T-cell (primary cell): ENCODE data around the gene ING3. TPM values are rescaled to one million over a fixed set of nuclear protein-coding genes. Genes with fewer than 3 reads are reported as not detected.

Experiments
- ATAC-seq, 4 experiments: fragments of 200-7000 bp in 3 of 4; fragments of 150-1000 bp in 1 of 4; cut with Tn5 transposase; replicated peaks in 1 of 4; 1 replicate in 3 of 4; 2 replicates in 1 of 4; pipeline ENCODE4 v1.10.0; 2021; ENCODE audit warnings: moderate library complexity in 3 of 4, mild to moderate bottlenecking in 2 of 4, moderate number of reproducible peaks in 1 of 4
- CTCF ChIA-PET, 2 donors: fragments of 300-600 bp; sonication (Branson Sonifier 250); formaldehyde crosslinking; loops; one replicate each; lab custom pipeline; 2022; ENCODE audit warnings: antibody characterized with exemption in 2 of 2; lab: Charles Lee
- POLR2A ChIA-PET, 2 donors: fragments of 300-600 bp; sonication (Branson Sonifier 250); formaldehyde crosslinking; loops; one replicate each; lab custom pipeline; 2022; ENCODE audit warnings: antibody characterized with exemption in 2 of 2; lab: Charles Lee
- DNase-seq, 35 experiments: peaks; one replicate each; pipeline versions ENCODE4 v3.0.0 to v3.0.0-alpha.2; 2013 to 2023
- H3K27ac ChIP-seq: one replicate; pipeline ENCODE4 v1.5.1; 2013; ENCODE audit warnings: low read length
- H3K27me3 ChIP-seq, 2 experiments: replicated peaks in 1 of 2; 1 replicate in 1 of 2; 2 replicates in 1 of 2; pipeline versions ENCODE4 v1.6.1 to v1.7.0; 2013; ENCODE audit warnings: low read length in 1 of 2, mixed read lengths in 1 of 2; ENCODE audit not compliant: control insufficient read depth in 2 of 2, insufficient read depth in 2 of 2; ENCODE audit errors: extremely low read depth in 1 of 2
- H3K36me3 ChIP-seq, 2 donors: 1 replicate in 1 of 2; 2 replicates in 1 of 2; pipeline versions ENCODE4 v1.6.1 to v1.7.0; 2013; ENCODE audit warnings: low read length in 1 of 2; ENCODE audit not compliant: control insufficient read depth in 2 of 2, insufficient read depth in 1 of 2; ENCODE audit errors: extremely low read depth in 1 of 2
- H3K4me1 ChIP-seq, 2 experiments: 1 replicate in 1 of 2; 2 replicates in 1 of 2; pipeline versions ENCODE4 v1.6.1 to v1.7.0; 2013; ENCODE audit warnings: low read length in 2 of 2, mixed read lengths in 1 of 2; ENCODE audit not compliant: insufficient read depth in 2 of 2, control insufficient read depth in 1 of 2; ENCODE audit errors: extremely low read depth in 1 of 2
- H3K4me3 ChIP-seq, 2 donors: 1 replicate in 1 of 2; 2 replicates in 1 of 2; pipeline versions ENCODE4 v1.5.1 to v1.7.0; 2013; ENCODE audit warnings: mild to moderate bottlenecking in 2 of 2, low read length in 1 of 2, moderate library complexity in 1 of 2; ENCODE audit not compliant: control insufficient read depth in 1 of 2; ENCODE audit errors: extremely low read depth in 1 of 2
- H3K9me3 ChIP-seq: 2 replicates; pipeline ENCODE4 v1.7.0; 2013
- H3K27ac Mint-ChIP-seq, 2 donors: one replicate each; pipeline ENCODE4 v1.8.0; 2020 to 2021; ENCODE audit warnings: mild to moderate bottlenecking in 2 of 2, mixed read lengths in 2 of 2
- H3K27me3 Mint-ChIP-seq, 2 donors: one replicate each; pipeline ENCODE4 v1.8.0; 2021 to 2022; ENCODE audit warnings: mixed read lengths in 2 of 2
- H3K36me3 Mint-ChIP-seq: one replicate; pipeline ENCODE4 v1.8.0; 2021; ENCODE audit warnings: mixed read lengths
- H3K4me1 Mint-ChIP-seq, 3 donors: one replicate each; pipeline ENCODE4 v1.8.0; 2020 to 2022; ENCODE audit warnings: mixed read lengths in 3 of 3, mild to moderate bottlenecking in 1 of 3
- H3K4me3 Mint-ChIP-seq, 3 donors: one replicate each; pipeline ENCODE4 v1.8.0; 2020 to 2022; ENCODE audit warnings: mild to moderate bottlenecking in 3 of 3, mixed read lengths in 3 of 3, moderate library complexity in 3 of 3
- H3K9me3 Mint-ChIP-seq, 3 donors: one replicate each; pipeline ENCODE4 v1.8.0; 2020 to 2022; ENCODE audit warnings: mixed read lengths in 3 of 3
- WGBS: methylation state at CpG from one replicate; pipeline ENCODE4 v1.1.5; 2013; ENCODE audit warnings: missing lambda C conversion rate; ENCODE audit not compliant: insufficient coverage; 5-methylcytosine and 5-hydroxymethylcytosine counted together
- total RNA-seq, 35 experiments: library from RNA in 6 of 35; stranded (reverse) in 6 of 35; fragments of 120-200 nt in 1 of 35; gene quantifications; one replicate each; pipeline versions ENCODE4 v1.2.1 to v1.2.4 and lab custom pipeline; 2013 to 2026

The ING3 gene
- total RNA-seq, 5 donors from 2014 or later (not counting 1 experiment from before 2014, with no cell fraction given), result 20.6 to 32.3 (median 25.6) TPM

DNA sequence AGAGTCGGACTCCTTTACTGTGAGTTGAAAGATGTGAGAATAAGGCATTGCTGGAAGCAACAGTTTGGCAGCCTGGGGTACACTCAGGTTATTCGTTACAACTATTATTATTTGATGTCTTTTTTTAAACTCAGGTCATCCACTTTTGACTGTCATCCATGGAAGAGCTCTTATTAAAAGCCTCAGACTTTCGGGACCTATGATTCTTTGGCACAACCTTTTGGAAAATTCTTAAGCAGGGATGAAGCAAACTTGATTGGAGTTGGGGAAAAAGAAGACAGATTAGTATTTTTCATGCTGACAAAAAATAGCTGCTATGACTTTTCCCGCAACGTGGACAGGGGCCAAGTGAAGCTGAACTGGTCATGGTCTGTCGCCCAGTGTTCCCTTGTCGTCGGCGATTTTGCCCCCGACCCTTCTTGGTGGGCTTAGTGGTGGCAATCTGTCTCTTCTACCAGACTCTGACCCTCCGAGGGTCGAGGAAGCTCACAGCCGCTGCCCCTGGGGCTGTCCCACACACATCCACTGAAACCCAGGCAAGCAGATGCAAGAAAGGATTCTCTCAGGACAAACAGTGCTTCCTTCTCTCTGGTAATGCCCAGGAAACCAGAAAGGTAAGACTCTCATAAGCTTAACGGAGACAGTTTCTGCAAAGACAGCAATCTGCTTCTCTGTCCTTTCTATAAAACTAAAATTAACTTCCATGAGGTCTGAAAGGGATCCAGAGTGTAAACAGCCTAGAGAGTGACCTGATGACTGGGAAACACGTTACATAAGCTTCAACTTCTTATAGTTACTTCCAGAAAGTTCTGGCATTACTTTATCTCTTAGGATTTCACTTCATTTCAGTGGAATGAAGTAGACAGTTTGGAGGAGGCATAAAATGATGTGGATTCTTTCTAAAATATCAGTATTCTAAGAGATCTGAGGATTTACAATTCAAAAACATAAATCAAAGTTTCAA, 39.0 kb downstream of the ING3 start:
- Mint-ChIP-seq H3K27me3 (peaks cover 45 to 57% of the 10 kb centered on the region in 2 donors), H3K4me3 (peak overlapping the region in 2 of 3 donors; percentile 60 to 74), H3K36me3 (no peaks in the 10 kb centered on the region), H3K27ac (no peak overlapping the region), H3K4me1 (peaks cover 18 to 21% (median 21%) of the 10 kb centered on the region in 3 donors), H3K9me3 (no peaks in the 10 kb centered on the region)
- H3K9me3 ChIP-seq, result no peaks in the 10 kb centered on the region
- DNase-seq (no peak), ATAC-seq (no peak)
- POLR2A ChIA-PET, result interaction anchor here (0.6 to 1.5 kb wide), 4 partner anchors 9 to 73 kb away, joined by 3 read pairs; partner anchors contain the start of gene ING3 (in 1 of the 2)
- no peaks in the 10 kb centered on the region for H3K36me3 ChIP-seq
- peaks cover 0 to 24% of the 10 kb centered on the region in 2 experiments for H3K27me3 ChIP-seq
- WGBS, result 56% methylated on average over 11 of the region's 15 CpGs
- no peak overlapping the region for H3K27ac ChIP-seq
- CTCF ChIA-PET, result interaction anchor here (0.7 to 2.6 kb wide), 7 partner anchors 10 to 111 kb away, joined by 3 to 13 read pairs (median 4); no protein-coding TSS in a partner anchor
- peaks cover 9 to 15% of the 10 kb centered on the region in 2 experiments for H3K4me1 ChIP-seq
- H3K4me3 ChIP-seq, result no peak overlapping the region

- ChIA-PET POLR2A (interaction anchor here (0.7 to 1.5 kb wide), 2 partner anchors 12 to 40 kb away, joined by 3 to 4 read pairs; partner anchors contain the start of gene ING3 (in 1 of the 2)), CTCF (interaction anchor here in 1 of 2 donors (2.1 to 2.6 kb wide), 2 partner anchors 9 to 92 kb away, joined by 8 to 13 read pairs; no protein-coding TSS in a partner anchor)
- no peaks in the 10 kb centered on the region for H3K36me3 ChIP-seq
- H3K4me1 ChIP-seq, result peaks cover 10 to 16% of the 10 kb centered on the region in 2 experiments
- no peaks in the 10 kb centered on the region for H3K9me3 ChIP-seq
- no peaks in the 10 kb centered on the region for H3K36me3 Mint-ChIP-seq
- no peak overlapping the region for H3K27ac ChIP-seq
- H3K9me3 Mint-ChIP-seq, result no peaks in the 10 kb centered on the region
- peaks cover 18 to 28% (median 26%) of the 10 kb centered on the region in 3 donors for H3K4me1 Mint-ChIP-seq
- peaks cover 0 to 24% of the 10 kb centered on the region in 2 experiments for H3K27me3 ChIP-seq
- no CpG with 5 or more reads among the region's 6 CpGs for WGBS
- H3K4me3 ChIP-seq, result no peak overlapping the region
- ATAC-seq (no peak), DNase-seq (no peak)
- no peak overlapping the region for H3K27ac Mint-ChIP-seq
- peaks cover 45 to 56% of the 10 kb centered on the region in 2 donors for H3K27me3 Mint-ChIP-seq
- H3K4me3 Mint-ChIP-seq, result no peak overlapping the region
Observed at GRCh38 chr7:120990468-120991118, 40.0 kb downstream of the ING3 start.

DNA sequence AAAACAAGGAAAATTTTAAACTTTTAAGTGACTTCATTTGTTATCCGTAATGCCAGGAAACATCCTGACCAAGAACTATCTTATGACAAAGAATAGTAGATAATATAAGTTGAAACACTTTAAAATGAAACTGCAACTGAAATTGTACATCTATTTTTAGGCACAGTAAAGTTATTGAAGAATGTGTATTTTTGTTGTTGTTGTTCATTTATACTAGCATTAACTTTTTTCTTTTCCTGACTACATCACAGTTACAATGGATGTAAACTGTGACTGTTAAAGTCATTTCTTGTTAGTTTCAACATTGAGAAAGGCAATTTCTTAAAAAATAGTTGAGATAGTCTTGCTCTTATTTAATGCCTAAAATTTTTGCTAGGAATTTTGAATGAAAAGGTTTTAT, 40.6 kb downstream of the ING3 start:
- H3K4me3 ChIP-seq, result no peak overlapping the region
- no CpG with 5 or more reads among the region's 1 CpG for WGBS
- H3K27me3 ChIP-seq, result peaks cover 0 to 21% of the 10 kb centered on the region in 2 experiments
- no peaks in the 10 kb centered on the region for H3K36me3 ChIP-seq
- no peak overlapping the region for H3K27ac ChIP-seq
- ChIA-PET CTCF (interaction anchor here in 1 of 2 donors (2.1 kb wide), 1 partner anchor 91 kb away, joined by 8 read pairs; no protein-coding TSS in a partner anchor), POLR2A (interaction anchor here in 1 of 2 donors (0.7 kb wide), 1 partner anchor 12 kb away, joined by 4 read pairs; no protein-coding TSS in a partner anchor)
- no peak for ATAC-seq
- Mint-ChIP-seq H3K9me3 (no peaks in the 10 kb centered on the region), H3K4me1 (peaks cover 24 to 34% (median 31%) of the 10 kb centered on the region in 3 donors), H3K36me3 (no peaks in the 10 kb centered on the region), H3K4me3 (no peak overlapping the region), H3K27me3 (peaks cover 45 to 53% of the 10 kb centered on the region in 2 donors), H3K27ac (no peak overlapping the region)
- no peak for DNase-seq
- peaks cover 13 to 22% of the 10 kb centered on the region in 2 experiments for H3K4me1 ChIP-seq
- no peaks in the 10 kb centered on the region for H3K9me3 ChIP-seq

GRCh38 chr7:120991581-120991980, 41.0 kb downstream of the ING3 start:
- no peaks in the 10 kb centered on the region for H3K36me3 ChIP-seq
- POLR2A ChIA-PET, result no interaction called here
- no peak overlapping the region for H3K27ac ChIP-seq
- Mint-ChIP-seq H3K4me1 (peaks cover 28 to 38% (median 35%) of the 10 kb centered on the region in 3 donors), H3K27ac (no peak overlapping the region), H3K36me3 (no peaks in the 10 kb centered on the region), H3K27me3 (peaks cover 42 to 49% of the 10 kb centered on the region in 2 donors), H3K9me3 (no peaks in the 10 kb centered on the region), H3K4me3 (no peak overlapping the region)
- DNase-seq, result no peak
- H3K4me3 ChIP-seq, result no peak overlapping the region
- WGBS, result no CpG with 5 or more reads among the region's 2 CpGs
- no peak for ATAC-seq
- H3K27me3 ChIP-seq, result peaks cover 0 to 19% of the 10 kb centered on the region in 2 experiments
- H3K9me3 ChIP-seq, result no peaks in the 10 kb centered on the region
- peaks cover 17 to 23% of the 10 kb centered on the region in 2 experiments for H3K4me1 ChIP-seq
- CTCF ChIA-PET, result no interaction called here

DNA sequence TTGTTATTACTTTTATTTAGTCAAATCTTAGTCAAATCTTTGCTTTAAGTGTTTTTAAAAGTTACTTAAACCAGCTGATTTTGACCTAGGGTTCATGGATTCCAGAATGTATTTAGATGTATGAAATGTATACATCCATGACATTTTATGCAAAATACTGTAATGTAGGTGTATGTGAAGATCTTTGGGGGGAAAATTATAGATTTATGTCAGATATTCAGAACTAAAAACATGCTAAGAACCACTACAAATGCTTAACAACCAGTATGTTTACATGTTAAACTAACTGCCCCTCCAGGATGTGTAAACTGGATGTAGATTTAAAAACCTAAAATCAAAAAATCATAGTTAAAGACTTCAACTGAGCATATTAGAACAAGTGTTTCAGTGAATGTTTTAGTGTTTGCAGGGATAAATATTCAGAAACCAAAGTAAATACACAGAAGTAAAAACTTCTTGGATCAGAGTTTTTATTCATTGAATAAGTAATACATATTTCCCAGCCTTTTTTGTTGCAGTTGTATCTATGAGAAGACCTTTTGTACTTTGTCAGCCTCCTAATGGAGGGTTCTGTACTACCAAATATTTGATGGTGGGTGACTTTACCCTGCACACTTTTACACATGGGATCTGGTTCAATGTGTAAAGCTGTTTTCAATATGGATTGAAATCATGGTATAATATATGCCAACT, 41.8 kb downstream of the ING3 start:
- Mint-ChIP-seq H3K4me3 (no peak overlapping the region), H3K9me3 (no peaks in the 10 kb centered on the region), H3K4me1 (peaks cover 33 to 42% (median 40%) of the 10 kb centered on the region in 3 donors), H3K36me3 (no peaks in the 10 kb centered on the region), H3K27me3 (peaks cover 33 to 42% of the 10 kb centered on the region in 2 donors), H3K27ac (no peak overlapping the region)
- H3K27ac ChIP-seq, result no peak overlapping the region
- ATAC-seq, result no peak
- no peak for DNase-seq
- CTCF ChIA-PET, result no interaction called here
- POLR2A ChIA-PET, result no interaction called here
- H3K4me3 ChIP-seq, result no peak overlapping the region
- H3K27me3 ChIP-seq, result peaks cover 0 to 19% of the 10 kb centered on the region in 2 experiments
- H3K9me3 ChIP-seq, result no peaks in the 10 kb centered on the region
- peaks cover 18 to 26% of the 10 kb centered on the region in 2 experiments for H3K4me1 ChIP-seq
- H3K36me3 ChIP-seq, result no peaks in the 10 kb centered on the region
